Sigmoid colon (tissue), 7 donors: Measurements from ENCODE around the gene XYLT1. TPM values are rescaled to one million over a fixed set of nuclear protein-coding genes. Genes with fewer than 3 reads are reported as not detected.

Source experiments
- DNase-seq: peaks from one replicate; pipeline ENCODE4 v3.0.0-alpha.2; 2019
- H3K27ac ChIP-seq, 4 donors: fragments of 200-600 bp; sonication (generic); one replicate each; pipeline ENCODE4 v1.5.1; 2016 to 2019; ENCODE audit warnings: mild to moderate bottlenecking in 1 of 4
- H3K27me3 ChIP-seq, 3 donors: fragments of 200-600 bp; sonication (generic); one replicate each; pipeline ENCODE4 v1.5.1; 2019; ENCODE audit warnings: mild to moderate bottlenecking in 1 of 3
- H3K36me3 ChIP-seq, 4 donors: fragments of 200-600 bp; sonication (generic); one replicate each; pipeline ENCODE4 v1.5.1; 2016 to 2019
- H3K4me1 ChIP-seq, 4 donors: fragments of 200-600 bp; sonication (generic); one replicate each; pipeline ENCODE4 v1.5.1; 2017 to 2019
- H3K4me3 ChIP-seq, 4 donors: fragments of 200-600 bp; sonication (generic); one replicate each; pipeline ENCODE4 v1.5.1; 2017 to 2019; ENCODE audit warnings: mild to moderate bottlenecking in 2 of 4, moderate library complexity in 1 of 4
- H3K9me3 ChIP-seq, 4 donors: fragments of 200-600 bp in 3 of 4; sonication (generic) in 3 of 4; one replicate each; pipeline versions ENCODE4 v1.5.1 to v1.6.1; 2013 to 2019
- EP300 ChIP-seq, 4 donors: sonication (generic); formaldehyde crosslinking; IDR thresholded peaks; one replicate each; pipeline ENCODE4 v1.6.1; 2017; ENCODE audit warnings: antibody characterized with exemption in 4 of 4
- POLR2A ChIP-seq, 2 donors: fragments of 450-650 bp; IDR thresholded peaks; one replicate each; pipeline ENCODE4 v1.6.1; 2016; ENCODE audit warnings: antibody characterized with exemption in 2 of 2, mild to moderate bottlenecking in 2 of 2, moderate library complexity in 2 of 2
- POLR2AphosphoS5 ChIP-seq, 4 donors: sonication (generic); formaldehyde crosslinking; IDR thresholded peaks; one replicate each; pipeline ENCODE4 v1.6.1; 2017; ENCODE audit warnings: antibody characterized with exemption in 4 of 4
- WGBS, 2 donors: extraction: QIAGEN DNeasy Blood & Tissue Kit; methylation state at CpG; one replicate each; pipeline ENCODE4 v1.1.7; 2013; 5-methylcytosine and 5-hydroxymethylcytosine counted together
- intact Hi-C: fragments of 100-400 bp; cut with DNase I; formaldehyde crosslinking; loops from one replicate; pipeline ENCODE4 v1.15.1; 2023
- polyA plus RNA-seq, 3 donors: library from polyadenylated mRNA; stranded (reverse); fragments of 200-250 nt; gene quantifications; one replicate each; pipeline ENCODE4 v1.2.3, GENCODE V29; 2013
- total RNA-seq, 4 donors: library from RNA; depleted of rRNA; stranded (reverse); fragments of >200 nt; gene quantifications; one replicate each; pipeline ENCODE4 v1.1.0, GENCODE V29; 2016
- TF ChIP-seq, protein P1 (sequence below), 4 experiments: fragments of 450-650 bp in 3 of 4; fragments of 200-600 bp in 1 of 4; IDR thresholded peaks; one replicate each; pipeline ENCODE4 v1.5.1; 2016 to 2019; ENCODE audit warnings: antibody characterized with exemption in 4 of 4, mild to moderate bottlenecking in 3 of 4, moderate library complexity in 2 of 4
- donor health status: healthy with polysubstance abuse.
- donor health status: Bipolar disorder and iron deficiency.
- donor health status: healthy.

The XYLT1 gene
- total and polyA plus RNA-seq, 7 donors, result 0.60 to 33.2 (median 23.0) TPM

DNA sequence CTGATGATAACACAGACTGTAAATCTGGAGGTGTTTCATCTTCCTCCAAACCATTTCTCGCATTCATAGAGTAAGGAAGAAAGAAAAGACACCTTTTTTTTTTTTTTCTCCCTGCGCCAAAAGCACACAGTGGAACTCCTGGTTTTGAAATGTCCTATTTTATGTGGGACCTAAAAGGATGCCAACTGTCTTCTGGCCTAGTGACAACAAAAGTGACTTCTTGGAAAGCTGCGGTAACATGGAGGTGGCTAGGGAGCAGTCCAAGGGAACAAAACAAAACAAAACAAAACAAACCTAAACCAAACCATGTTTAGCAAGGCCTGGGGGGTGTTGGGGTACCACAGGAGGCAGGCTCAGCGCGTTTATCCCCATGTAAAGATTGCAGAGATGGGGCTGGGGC, 174.8 kb downstream of the XYLT1 start:
- Histone ChIP-seq H3K36me3 (no peaks in the 10 kb centered on the region), H3K27me3 (no peaks in the 10 kb centered on the region), H3K4me1 (peaks cover 4 to 34% (median 29%) of the 10 kb centered on the region in 4 donors), H3K4me3 (no peak overlapping the region), H3K27ac (peak overlapping the region in 3 of 4 donors; percentile 48 to 63 (median 54)), H3K9me3 (no peaks in the 10 kb centered on the region)
- WGBS, 2 donors, result 84 to 89% methylated on average over 5 of the region's 5 CpGs
- TF ChIP-seq POLR2A (IDR thresholded peaks at IDR 0.05) (no peak), POLR2AphosphoS5 (IDR thresholded peaks at IDR 0.05) (no peak), EP300 (IDR thresholded peaks at IDR 0.05) (no peak)
- TF ChIP-seq, protein P1, sequence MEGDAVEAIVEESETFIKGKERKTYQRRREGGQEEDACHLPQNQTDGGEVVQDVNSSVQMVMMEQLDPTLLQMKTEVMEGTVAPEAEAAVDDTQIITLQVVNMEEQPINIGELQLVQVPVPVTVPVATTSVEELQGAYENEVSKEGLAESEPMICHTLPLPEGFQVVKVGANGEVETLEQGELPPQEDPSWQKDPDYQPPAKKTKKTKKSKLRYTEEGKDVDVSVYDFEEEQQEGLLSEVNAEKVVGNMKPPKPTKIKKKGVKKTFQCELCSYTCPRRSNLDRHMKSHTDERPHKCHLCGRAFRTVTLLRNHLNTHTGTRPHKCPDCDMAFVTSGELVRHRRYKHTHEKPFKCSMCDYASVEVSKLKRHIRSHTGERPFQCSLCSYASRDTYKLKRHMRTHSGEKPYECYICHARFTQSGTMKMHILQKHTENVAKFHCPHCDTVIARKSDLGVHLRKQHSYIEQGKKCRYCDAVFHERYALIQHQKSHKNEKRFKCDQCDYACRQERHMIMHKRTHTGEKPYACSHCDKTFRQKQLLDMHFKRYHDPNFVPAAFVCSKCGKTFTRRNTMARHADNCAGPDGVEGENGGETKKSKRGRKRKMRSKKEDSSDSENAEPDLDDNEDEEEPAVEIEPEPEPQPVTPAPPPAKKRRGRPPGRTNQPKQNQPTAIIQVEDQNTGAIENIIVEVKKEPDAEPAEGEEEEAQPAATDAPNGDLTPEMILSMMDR (IDR thresholded peaks at IDR 0.05), result no peak
- intact Hi-C loops, result no loop called here
- DNase-seq, result no peak

DNA sequence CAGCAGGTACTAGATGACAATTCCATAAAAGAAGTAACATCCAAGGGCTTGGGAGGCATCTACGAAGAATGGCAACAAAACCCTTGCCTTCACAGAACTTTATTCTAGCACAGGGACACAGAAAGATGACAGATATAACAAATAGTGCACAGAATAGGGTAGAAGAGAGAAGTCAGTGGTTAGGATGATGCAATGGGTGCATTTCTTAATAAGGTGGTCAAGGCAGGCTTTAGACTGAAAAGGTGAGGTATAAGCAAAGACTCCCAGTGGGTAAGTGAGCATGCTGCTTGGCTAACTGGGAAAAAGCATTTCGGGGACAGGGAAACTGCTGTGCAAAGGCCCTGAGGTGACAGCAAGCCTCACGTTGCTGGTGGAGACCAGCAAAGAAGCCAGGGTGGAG, 175.9 kb downstream of the XYLT1 start:
- WGBS, 2 donors, result 87 to 89% methylated on average over 3 of the region's 3 CpGs
- Histone ChIP-seq H3K36me3 (no peaks in the 10 kb centered on the region), H3K9me3 (no peaks in the 10 kb centered on the region), H3K4me3 (no peak overlapping the region), H3K27ac (peak overlapping the region in 1 of 4 donors; percentile 54), H3K27me3 (no peaks in the 10 kb centered on the region), H3K4me1 (peaks cover 4 to 32% (median 29%) of the 10 kb centered on the region in 4 donors)
- intact Hi-C loops, result no loop called here
- no peak for DNase-seq
- TF ChIP-seq EP300 (IDR thresholded peaks at IDR 0.05), result no peak
- TF ChIP-seq, protein P1 (IDR thresholded peaks at IDR 0.05), result no peak
- no peak for TF ChIP-seq POLR2AphosphoS5 (IDR thresholded peaks at IDR 0.05)
- TF ChIP-seq POLR2A (IDR thresholded peaks at IDR 0.05), result no peak

DNA sequence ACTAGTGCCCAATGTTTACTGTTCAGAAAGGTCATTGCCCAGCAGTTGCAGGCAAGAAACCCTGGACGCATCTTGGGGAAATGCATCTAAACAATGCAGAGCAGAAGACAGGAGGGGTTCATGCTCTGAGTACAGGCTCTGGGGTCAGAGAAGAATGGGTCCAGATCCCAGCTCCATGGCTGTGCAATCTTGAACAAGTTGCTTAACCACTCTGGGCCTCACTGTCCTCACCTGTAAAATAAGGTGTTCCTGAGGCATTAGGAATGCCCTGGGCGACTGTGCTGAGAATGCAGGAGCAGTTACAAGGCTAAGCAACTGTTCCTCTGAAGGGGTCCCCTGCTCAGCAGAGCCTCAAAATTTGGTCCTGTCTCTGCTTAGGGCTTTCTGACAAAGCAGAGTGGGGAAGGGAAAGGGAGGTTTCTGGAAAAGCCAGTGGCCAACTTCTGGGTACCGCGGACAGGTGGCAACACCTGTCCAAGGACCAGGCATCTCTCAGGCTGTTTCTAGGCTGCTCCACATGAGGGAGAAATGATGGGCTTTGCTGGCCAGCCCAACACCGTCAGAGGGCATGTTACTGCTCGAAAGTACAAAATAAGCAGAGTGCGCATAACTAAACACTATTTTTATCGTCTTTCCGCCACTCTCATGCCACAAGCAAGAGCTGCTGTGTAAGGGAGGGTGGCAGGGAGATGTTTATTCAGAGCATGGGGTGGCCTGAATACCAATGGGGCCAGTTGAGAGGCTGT, 176.8 kb downstream of the XYLT1 start:
- TF ChIP-seq EP300 (IDR thresholded peaks at IDR 0.05), result no peak
- WGBS, 2 donors, result 91 to 92% methylated on average over 9 of the region's 9 CpGs
- peaks cover 4 to 24% (median 22%) of the 10 kb centered on the region in 4 donors for H3K4me1 ChIP-seq
- peak overlapping the region in 1 of 4 donors; percentile 25 for H3K27ac ChIP-seq
- intact Hi-C loops, result no loop called here
- H3K4me3 ChIP-seq, result no peak overlapping the region
- no peak for DNase-seq
- H3K9me3 ChIP-seq, result no peaks in the 10 kb centered on the region
- H3K36me3 ChIP-seq, result no peaks in the 10 kb centered on the region
- H3K27me3 ChIP-seq, result no peaks in the 10 kb centered on the region

DNA sequence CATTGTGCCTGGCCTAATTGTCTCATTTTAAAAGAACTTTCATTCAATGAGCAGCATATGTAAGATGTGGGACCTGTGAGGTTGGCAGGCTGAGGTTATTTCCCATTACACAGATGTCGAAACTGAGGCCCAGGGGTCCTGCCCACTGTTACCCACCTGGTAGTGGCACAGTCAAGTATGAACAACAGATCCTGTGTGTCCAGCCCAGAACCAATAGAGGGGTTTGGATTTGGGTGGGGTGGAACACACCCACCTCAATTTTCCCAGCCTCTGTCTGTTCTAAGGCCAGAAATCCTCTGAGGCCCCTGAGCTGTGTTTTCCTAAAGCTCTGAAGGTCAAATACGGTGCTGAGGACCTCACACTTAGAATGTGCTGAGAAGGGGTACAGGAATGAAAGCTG, 179.5 kb downstream of the XYLT1 start:
- no peaks in the 10 kb centered on the region for H3K36me3 ChIP-seq
- H3K27me3 ChIP-seq, result no peaks in the 10 kb centered on the region
- H3K9me3 ChIP-seq, result no peaks in the 10 kb centered on the region
- no peak for DNase-seq
- H3K27ac ChIP-seq, result no peak overlapping the region
- 82 to 97% methylated on average over 2 of the region's 2 CpGs for WGBS, 2 donors
- H3K4me1 ChIP-seq, result peaks cover 0 to 31% (median 22%) of the 10 kb centered on the region in 4 donors
- no peak overlapping the region for H3K4me3 ChIP-seq
- intact Hi-C loops, result no loop called here
- no peak for TF ChIP-seq POLR2A (IDR thresholded peaks at IDR 0.05)
- TF ChIP-seq EP300 (IDR thresholded peaks at IDR 0.05), result no peak
- TF ChIP-seq, protein P1 (IDR thresholded peaks at IDR 0.05), result no peak
- no peak for TF ChIP-seq POLR2AphosphoS5 (IDR thresholded peaks at IDR 0.05)

DNA sequence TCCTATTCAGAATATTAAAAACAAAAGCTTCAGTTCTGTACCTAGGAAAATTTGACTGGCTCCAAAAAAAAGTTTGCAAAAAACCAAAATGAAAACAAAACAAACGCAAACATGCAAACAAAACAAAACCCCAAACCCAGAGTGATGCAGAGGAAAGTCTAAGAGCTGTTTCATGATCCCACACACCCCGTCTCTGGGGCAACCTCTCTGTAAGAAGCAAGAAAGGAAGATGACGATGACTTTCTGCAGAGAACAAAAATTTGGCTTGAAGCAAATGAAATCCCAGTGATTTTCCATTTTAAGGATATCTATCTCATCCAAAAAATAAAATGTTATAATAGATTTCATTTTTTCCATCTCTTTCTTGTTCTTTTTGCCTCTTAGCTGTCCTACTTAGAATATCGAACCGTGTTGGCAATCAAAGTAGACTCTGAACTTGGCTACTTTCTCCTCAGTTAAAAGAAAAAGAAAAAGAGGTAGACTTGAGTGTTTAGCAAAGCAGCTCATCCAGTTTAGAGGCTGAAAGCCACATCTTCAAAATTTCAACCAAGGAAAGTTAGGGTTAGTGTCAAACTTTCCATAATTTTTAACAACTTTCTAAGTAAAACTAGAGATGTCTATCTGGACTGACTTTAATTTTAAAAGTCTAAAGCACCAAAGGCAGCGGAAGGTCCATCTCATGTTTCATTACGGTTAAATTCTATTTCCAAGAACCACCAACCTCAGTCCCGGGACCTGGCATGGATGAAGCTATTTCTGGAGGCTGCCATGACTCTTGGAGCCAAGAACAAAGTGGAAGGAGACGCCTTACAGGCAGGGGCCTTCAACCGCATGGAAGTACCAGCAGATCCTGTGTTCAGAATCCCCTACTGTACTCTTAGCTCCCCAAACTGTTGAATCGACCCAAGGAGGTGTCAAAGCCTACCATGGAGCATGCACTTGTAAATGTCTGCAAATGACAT, 180.8 kb downstream of the XYLT1 start:
- intact Hi-C loops, result no loop called here
- TF ChIP-seq, protein P1 (IDR thresholded peaks at IDR 0.05), result no peak
- TF ChIP-seq EP300 (IDR thresholded peaks at IDR 0.05) (no peak), POLR2AphosphoS5 (IDR thresholded peaks at IDR 0.05) (no peak)
- no peaks in the 10 kb centered on the region for H3K36me3 ChIP-seq
- DNase-seq, result no peak
- H3K4me3 ChIP-seq, result no peak overlapping the region
- H3K27me3 ChIP-seq, result no peaks in the 10 kb centered on the region
- H3K9me3 ChIP-seq, result no peaks in the 10 kb centered on the region
- H3K27ac ChIP-seq, result peak overlapping the region in 1 of 4 donors; percentile 6
- peaks cover 0 to 26% (median 19%) of the 10 kb centered on the region in 4 donors for H3K4me1 ChIP-seq
- 90 to 94% methylated on average over 11 of the region's 11 CpGs for WGBS, 2 donors
